ENCODE data around the gene SPAG6. TPM values are rescaled to one million over a fixed set of nuclear protein-coding genes. Genes with fewer than 3 reads are reported as not detected.

Gene SPAG6
- total RNA-seq, 2 experiments from 2014 or later: 0.09 to 0.11 TPM

DNA sequence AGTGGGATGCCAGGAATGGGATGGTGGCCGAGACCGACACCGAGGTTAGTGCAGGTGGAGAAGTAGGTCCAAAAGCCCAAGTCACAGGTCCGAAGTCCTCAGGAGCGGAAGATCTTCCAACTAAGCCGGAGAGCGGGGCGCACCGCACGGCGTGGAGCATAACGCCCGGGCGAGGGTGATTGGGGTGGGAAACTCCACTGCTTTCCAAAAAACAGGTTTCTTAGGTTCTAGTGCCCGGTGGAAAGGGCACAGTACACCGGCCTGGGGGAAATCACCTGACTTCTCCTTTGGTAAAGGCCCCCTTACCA lies 11.4 kb upstream of the SPAG6 start:
- Mint-ChIP-seq H3K27ac (no peak overlapping the region), H3K4me1 (peaks cover 30% of the 10 kb centered on the region), H3K9me3 (ENCODE audit: low read depth) (peaks cover 4% of the 10 kb centered on the region), H3K27me3 (peaks cover 35% of the 10 kb centered on the region), H3K36me3 (ENCODE audit: low read depth) (peaks cover 26% of the 10 kb centered on the region), H3K4me3 (peak overlapping the region; percentile 60)
- ChIA-PET CTCF (no interaction called here), POLR2A (no interaction called here)
- ATAC-seq (no peak), DNase-seq (no peak)
- intact Hi-C loops (cut with DNase I, micrococcal nuclease): loop anchor here (1.0 to 2.0 kb wide), 2 partner anchors 9 to 17 kb away; partner anchors contain the start of gene COMMD3 (in 1 of the 2)

DNA sequence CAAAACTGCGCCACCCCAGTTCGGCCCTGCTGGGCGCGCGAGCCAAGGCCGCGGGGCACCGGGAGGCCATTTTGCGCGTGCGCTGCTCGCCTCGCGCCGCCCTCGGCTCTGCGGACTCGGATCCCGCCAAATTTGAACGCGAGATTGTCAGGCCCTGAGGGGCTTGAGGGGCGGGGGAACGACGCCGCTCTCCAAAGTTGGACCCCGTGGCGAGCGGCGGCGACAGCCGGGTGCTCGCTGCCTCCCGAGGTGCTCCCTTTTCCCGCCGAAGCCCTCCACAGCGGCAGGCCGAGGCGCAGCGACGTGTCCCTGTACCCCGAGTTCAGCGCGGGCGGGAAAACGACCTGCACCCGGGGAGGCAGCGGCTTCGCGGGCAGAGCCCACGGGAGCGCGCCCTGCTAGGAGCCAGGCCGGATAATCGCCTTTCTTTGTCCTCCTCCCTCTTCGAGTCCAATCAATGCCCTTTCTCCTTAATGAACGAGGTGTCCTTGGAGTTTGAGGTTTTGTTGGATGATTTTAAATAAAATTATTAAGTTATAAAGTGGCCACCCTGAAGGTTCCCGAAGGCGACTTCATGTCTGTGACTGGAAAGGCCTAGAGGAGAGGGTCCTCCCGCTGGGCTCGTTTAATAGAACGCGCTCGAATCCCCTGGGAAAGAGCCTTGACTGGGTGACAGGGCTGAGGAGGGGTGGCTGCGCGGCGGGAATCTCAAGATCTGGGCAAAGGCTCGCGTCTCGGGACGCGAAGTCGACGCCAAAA lies 10.7 kb upstream of the SPAG6 start:
- H3K4me3 Mint-ChIP-seq: peak overlapping the region; percentile 67
- no peak for ATAC-seq
- peak overlapping the region; percentile 85 for H3K27ac Mint-ChIP-seq
- peaks cover 20% of the 10 kb centered on the region for H3K36me3 Mint-ChIP-seq (ENCODE audit: low read depth)
- H3K27me3 Mint-ChIP-seq: peaks cover 37% of the 10 kb centered on the region
- intact Hi-C loops (cut with DNase I, micrococcal nuclease): loop anchor here (1.0 kb wide), 2 partner anchors 10 to 331 kb away; partner anchors contain the start of gene DNAJC1 (in 1 of the 2)
- peak; percentile 29 for DNase-seq
- POLR2A ChIA-PET: interaction anchor here (1.0 kb wide), 1 partner anchor 12 kb away, joined by 4 read pairs; no protein-coding TSS in a partner anchor
- peaks cover 4% of the 10 kb centered on the region for H3K9me3 Mint-ChIP-seq (ENCODE audit: low read depth)
- H3K4me1 Mint-ChIP-seq: peaks cover 36% of the 10 kb centered on the region
- CTCF ChIA-PET: interaction anchor here (1.1 kb wide), 1 partner anchor 11 kb away, joined by 5 read pairs; no protein-coding TSS in a partner anchor

DNA sequence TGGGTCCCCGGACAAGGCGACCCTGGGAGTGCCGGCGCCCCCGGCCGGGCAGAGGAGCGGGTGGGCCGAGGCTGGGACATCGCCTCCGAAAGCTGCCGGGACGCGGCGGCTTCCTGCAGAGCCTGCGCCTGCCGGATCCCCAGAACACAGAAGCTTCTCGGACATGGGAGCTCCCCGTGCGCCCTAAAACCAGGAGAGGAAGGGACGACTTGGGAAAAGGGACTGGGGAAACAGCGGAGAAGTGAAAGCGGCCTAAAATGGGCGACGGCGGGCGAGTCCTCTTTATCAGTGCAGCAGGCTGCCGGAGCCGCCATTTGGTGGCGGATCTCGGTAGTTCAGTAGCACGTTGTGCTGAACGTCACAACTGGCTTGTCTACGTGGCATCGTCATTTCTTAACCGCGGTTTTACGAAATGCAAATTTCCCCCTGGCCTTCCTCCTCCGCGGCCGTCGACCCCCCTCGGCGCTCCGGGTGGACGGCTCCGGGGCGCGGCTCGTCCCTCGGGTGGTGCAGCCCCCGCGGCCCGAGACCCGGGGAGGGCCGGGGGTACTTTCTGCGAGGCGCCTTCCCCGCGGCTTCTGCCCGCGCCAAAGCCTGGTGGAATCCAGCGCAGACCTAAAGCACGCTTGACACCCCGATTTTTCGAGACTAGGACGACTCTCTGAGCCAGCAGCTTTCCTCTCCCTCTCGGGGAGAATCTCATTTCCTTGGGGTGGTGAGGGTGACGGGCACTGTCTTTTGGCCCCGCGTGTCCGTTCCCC lies 9.9 kb upstream of the SPAG6 start:
- Mint-ChIP-seq H3K4me3 (peak overlapping the region; percentile 67), H3K4me1 (peaks cover 40% of the 10 kb centered on the region), H3K27ac (peak overlapping the region; percentile 85), H3K36me3 (ENCODE audit: low read depth) (peaks cover 17% of the 10 kb centered on the region), H3K9me3 (ENCODE audit: low read depth) (peaks cover 4% of the 10 kb centered on the region), H3K27me3 (peaks cover 39% of the 10 kb centered on the region)
- intact Hi-C loops (cut with DNase I, micrococcal nuclease): loop anchor here (1.0 kb wide), 2 partner anchors 11 to 332 kb away; partner anchors contain the start of gene DNAJC1 (in 1 of the 2)
- ChIA-PET CTCF (interaction anchor here (1.1 kb wide), 1 partner anchor 11 kb away, joined by 5 read pairs; no protein-coding TSS in a partner anchor), POLR2A (interaction anchor here (1.0 kb wide), 1 partner anchor 13 kb away, joined by 4 read pairs; no protein-coding TSS in a partner anchor)
- ATAC-seq (peak; percentile 67), DNase-seq (peak; percentile 82)

DNA sequence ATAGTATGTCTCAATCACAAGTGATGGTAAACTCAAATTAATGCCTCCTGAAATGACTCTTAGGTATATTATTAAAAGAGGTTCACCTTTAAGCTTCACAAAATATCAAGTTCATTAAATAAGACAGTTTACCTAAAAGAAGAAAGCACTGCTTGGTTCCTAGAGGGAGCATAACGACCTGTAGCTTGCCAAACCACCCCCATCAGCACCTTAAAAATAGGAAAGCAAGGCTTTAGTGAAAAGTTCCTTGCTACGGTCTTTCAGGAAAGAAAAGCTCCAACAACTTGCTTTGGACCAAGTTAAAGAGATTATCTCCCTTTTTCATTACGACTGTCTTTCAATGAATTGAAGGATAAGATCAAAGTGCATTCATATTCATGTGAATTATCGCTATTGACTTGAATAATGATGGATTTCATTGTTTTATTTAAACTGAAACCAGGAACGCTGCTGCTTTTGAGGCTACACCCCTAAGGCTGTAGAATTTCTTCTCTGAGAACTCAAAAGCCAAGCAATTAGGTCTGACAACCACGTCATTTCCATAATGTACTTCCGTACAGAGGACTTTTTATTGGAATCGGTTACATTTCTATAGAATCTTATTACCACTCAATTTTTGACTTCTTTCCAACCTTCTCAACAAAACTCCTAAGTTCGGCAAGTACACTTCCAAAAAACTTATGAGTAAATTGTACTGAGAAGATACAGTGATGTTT lies 7.0 kb upstream of the SPAG6 start:
- peaks cover 4% of the 10 kb centered on the region for H3K9me3 Mint-ChIP-seq (ENCODE audit: low read depth)
- DNase-seq (no peak), ATAC-seq (no peak)
- H3K27ac Mint-ChIP-seq: no peak overlapping the region
- POLR2A ChIA-PET: interaction anchor here (0.6 to 0.8 kb wide), 2 partner anchors 93 to 118 kb away, joined by 3 to 4 read pairs; no protein-coding TSS in a partner anchor
- CTCF ChIA-PET: interaction anchor here (0.8 to 1.1 kb wide), 4 partner anchors 19 to 652 kb away, joined by 3 to 4 read pairs (median 3); no protein-coding TSS in a partner anchor
- H3K36me3 Mint-ChIP-seq (ENCODE audit: low read depth): peaks cover 7% of the 10 kb centered on the region
- no peak overlapping the region for H3K4me3 Mint-ChIP-seq
- peaks cover 35% of the 10 kb centered on the region for H3K4me1 Mint-ChIP-seq
- peaks cover 49% of the 10 kb centered on the region for H3K27me3 Mint-ChIP-seq
- intact Hi-C loops (cut with DNase I, micrococcal nuclease): no loop called here

DNA sequence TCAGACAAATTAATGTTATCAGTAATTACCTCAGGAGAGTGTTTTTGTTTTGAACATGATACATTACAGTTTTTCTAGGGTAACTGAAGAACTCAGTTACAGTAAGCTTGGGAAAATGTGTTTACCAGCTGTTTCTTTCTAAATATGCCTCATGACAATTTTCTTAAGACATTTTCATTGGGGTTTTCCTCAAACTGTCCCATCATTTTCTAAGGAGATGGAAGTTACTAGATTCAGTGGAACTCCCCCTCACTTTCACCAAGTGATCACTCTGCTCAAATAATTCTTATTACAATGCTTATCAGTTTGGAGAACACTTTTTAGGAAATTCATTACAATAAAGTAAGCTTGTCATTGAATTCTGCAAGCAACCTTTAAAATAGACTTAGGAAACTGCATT lies 6.4 kb upstream of the SPAG6 start:
- DNase-seq (no peak), ATAC-seq (no peak)
- Mint-ChIP-seq H3K9me3 (ENCODE audit: low read depth) (peaks cover under 1% of the 10 kb centered on the region), H3K4me3 (no peak overlapping the region), H3K36me3 (ENCODE audit: low read depth) (peaks cover 2% of the 10 kb centered on the region), H3K27ac (no peak overlapping the region), H3K27me3 (peaks cover 50% of the 10 kb centered on the region), H3K4me1 (peaks cover 29% of the 10 kb centered on the region)
- POLR2A ChIA-PET: interaction anchor here (0.6 to 0.8 kb wide), 2 partner anchors 93 to 119 kb away, joined by 3 to 4 read pairs; no protein-coding TSS in a partner anchor
- CTCF ChIA-PET: interaction anchor here (0.8 to 1.1 kb wide), 2 partner anchors 19 to 345 kb away, joined by 3 to 4 read pairs; no protein-coding TSS in a partner anchor
- intact Hi-C loops (cut with DNase I, micrococcal nuclease): no loop called here

DNA sequence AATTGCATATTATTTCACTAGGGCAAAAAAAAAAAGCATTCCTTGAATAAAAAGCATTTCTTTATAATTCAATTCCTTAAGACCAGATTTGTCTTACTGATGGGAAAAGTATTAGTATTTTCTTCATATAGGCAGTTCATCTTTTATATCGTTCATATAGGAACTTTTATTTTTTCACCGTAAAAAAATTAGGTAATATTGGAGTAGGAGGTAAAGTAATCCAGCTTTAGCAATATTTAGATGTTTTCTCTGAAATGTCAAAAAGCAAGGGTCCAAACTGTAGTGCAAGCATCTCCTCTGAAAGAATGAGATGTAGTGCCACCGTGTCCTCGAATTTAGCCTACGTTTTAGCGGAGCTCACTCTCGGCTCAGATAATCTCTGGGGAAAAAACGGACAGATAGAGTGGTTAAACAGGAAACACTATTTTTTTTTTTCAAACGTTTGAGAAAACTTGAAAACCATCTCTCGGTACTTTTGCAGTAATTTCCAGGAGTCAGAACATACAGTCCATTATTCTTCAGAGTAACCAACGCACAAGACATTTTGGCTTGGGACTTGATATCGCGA lies 5.5 kb upstream of the SPAG6 start:
- peaks cover 5% of the 10 kb centered on the region for H3K36me3 Mint-ChIP-seq (ENCODE audit: low read depth)
- peak overlapping the region; percentile 78 for H3K4me3 Mint-ChIP-seq
- ChIA-PET POLR2A (interaction anchor here (0.6 to 1.7 kb wide), 9 partner anchors 23 to 658 kb away, joined by 3 to 14 read pairs (median 3); partner anchors contain the start of genes COMMD3 and DNAJC1), CTCF (interaction anchor here (0.6 to 0.8 kb wide), 5 partner anchors 14 to 131 kb away, joined by 3 to 4 read pairs (median 3); no protein-coding TSS in a partner anchor)
- H3K9me3 Mint-ChIP-seq (ENCODE audit: low read depth): no peaks in the 10 kb centered on the region
- DNase-seq (no peak), ATAC-seq (peak; percentile 5)
- peak overlapping the region; percentile 89 for H3K27ac Mint-ChIP-seq
- H3K27me3 Mint-ChIP-seq: peaks cover 59% of the 10 kb centered on the region
- peaks cover 35% of the 10 kb centered on the region for H3K4me1 Mint-ChIP-seq
- intact Hi-C loops (cut with DNase I, micrococcal nuclease): loop anchor here (1.0 to 10.0 kb wide), 13 partner anchors 19 to 845 kb away; partner anchors contain the start of genes DNAJC1 (in 2 of the 2), BMI1 (in 1 of the 2) and COMMD3 (in 1 of the 2)

DNA sequence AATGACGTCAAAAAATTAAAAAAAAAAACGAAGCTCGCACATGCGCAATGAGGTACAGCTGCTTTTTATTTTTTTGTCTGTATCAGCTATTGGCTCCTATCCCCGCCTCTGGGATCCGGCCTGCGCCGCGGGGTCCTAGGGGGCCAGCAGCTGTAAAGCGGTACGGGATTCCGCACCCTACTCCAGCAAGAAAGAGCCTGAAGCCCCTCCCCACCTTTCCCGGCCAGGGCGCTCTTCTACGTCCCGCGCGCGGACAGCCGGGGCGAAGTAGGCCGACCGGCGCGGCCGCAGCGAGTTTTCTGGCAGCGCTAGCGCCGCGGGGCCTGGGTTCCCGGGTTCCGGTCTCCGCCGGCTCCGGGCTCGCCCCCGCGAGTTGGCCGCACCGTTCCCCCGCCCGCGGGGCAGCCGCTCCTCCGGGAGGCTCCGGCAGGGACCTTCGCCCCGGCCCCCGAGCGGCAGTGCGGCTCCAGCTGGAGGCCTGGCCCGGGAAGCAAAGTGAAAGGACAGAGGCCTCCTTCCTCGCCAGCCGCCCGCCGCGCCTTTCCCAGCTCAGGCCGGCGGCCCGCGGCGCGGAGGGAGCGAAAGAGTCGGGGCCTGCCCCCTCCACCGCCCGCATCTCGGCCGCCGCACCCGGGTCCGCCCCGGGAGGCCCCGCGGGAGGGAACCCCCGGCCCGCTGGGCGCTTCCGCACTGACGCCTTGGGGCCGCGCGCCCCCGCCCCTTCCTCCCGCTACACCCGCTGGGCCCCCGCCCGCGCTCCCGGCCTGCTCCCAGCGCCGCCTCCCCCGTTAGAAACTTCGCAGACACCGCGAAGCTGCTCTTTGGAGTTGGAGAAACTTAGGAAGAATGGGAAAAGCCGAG lies 4.7 kb upstream of the SPAG6 start:
- ChIA-PET CTCF (interaction anchor here (0.6 to 1.0 kb wide), 6 partner anchors 14 to 347 kb away, joined by 3 to 4 read pairs (median 3); no protein-coding TSS in a partner anchor), POLR2A (interaction anchor here (0.6 to 1.7 kb wide), 9 partner anchors 24 to 658 kb away, joined by 3 to 14 read pairs (median 3); partner anchors contain the start of genes COMMD3 and DNAJC1)
- H3K27me3 Mint-ChIP-seq: peaks cover 58% of the 10 kb centered on the region
- intact Hi-C loops (cut with DNase I, micrococcal nuclease): loop anchor here (1.0 to 10.0 kb wide), 13 partner anchors 19 to 846 kb away; partner anchors contain the start of genes DNAJC1 (in 2 of the 2), BMI1 (in 1 of the 2) and COMMD3 (in 1 of the 2)
- ATAC-seq (peak; percentile 48), DNase-seq (peak; percentile 72)
- peak overlapping the region; percentile 89 for H3K27ac Mint-ChIP-seq
- peaks cover 34% of the 10 kb centered on the region for H3K4me1 Mint-ChIP-seq
- H3K4me3 Mint-ChIP-seq: peak overlapping the region; percentile 78
- H3K36me3 Mint-ChIP-seq (ENCODE audit: low read depth): peaks cover 5% of the 10 kb centered on the region
- H3K9me3 Mint-ChIP-seq (ENCODE audit: low read depth): no peaks in the 10 kb centered on the region

DNA sequence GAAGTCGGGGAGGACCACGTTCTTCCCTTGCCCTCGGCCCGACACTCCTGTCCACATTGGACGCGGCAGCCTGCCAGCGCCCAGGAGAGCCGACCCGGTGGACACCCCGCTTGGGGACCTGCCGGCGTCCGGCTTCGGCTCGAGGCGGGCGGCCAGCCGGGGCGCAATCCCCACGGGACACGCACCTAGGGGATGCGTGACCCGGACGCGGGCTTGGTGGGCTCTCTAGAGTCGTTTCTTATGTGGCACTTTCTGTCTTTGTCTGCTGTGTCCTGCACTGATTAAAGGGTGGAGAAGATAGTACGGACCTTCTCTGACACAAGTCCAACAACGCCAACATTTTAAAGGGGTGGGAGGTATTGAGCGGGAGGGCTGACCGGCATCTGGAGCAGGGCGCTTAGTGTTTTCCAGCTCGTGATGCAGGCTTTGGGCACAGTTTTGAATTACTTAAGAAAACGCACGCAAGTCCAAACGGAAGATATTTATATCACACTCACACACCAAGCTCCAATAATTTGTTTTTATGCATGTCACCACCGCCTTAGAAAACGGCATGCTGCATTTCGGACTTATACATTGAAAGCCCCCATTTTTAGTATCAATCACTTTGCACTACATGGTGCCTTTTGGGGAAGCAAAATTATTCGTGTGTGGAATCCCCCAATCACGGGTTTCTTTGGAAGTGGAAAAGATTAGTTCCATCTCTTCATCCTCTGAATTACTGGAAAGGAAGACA lies 3.9 kb upstream of the SPAG6 start:
- POLR2A ChIA-PET: interaction anchor here (1.7 kb wide), 1 partner anchor 96 kb away, joined by 4 read pairs; no protein-coding TSS in a partner anchor
- intact Hi-C loops (cut with DNase I, micrococcal nuclease): loop anchor here (2.0 to 10.0 kb wide), 9 partner anchors 89 to 847 kb away; partner anchors contain the start of gene DNAJC1 (in 1 of the 2)
- Mint-ChIP-seq H3K27me3 (peaks cover 64% of the 10 kb centered on the region), H3K4me1 (peaks cover 33% of the 10 kb centered on the region), H3K36me3 (ENCODE audit: low read depth) (peaks cover 8% of the 10 kb centered on the region), H3K27ac (peak overlapping the region; percentile 28), H3K4me3 (peak overlapping the region; percentile 78), H3K9me3 (ENCODE audit: low read depth) (no peaks in the 10 kb centered on the region)
- ATAC-seq (no peak), DNase-seq (no peak)
- CTCF ChIA-PET: interaction anchor here (1.0 kb wide), 1 partner anchor 348 kb away, joined by 3 read pairs; no protein-coding TSS in a partner anchor

DNA sequence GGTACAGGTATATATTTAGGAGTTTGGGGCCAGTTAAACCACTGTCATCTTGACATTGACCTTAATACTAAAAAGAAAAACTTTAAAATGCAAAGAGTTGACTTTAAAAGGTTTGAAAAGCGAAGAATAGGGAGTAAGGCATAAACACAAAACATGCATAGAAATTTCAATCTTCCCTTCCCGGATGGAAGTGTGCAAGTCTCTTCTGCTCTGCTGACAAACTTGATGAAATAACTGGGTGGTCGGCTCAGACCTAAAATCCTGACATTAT lies 3.4 kb upstream of the SPAG6 start:
- H3K9me3 Mint-ChIP-seq (ENCODE audit: low read depth): no peaks in the 10 kb centered on the region
- ATAC-seq (no peak), DNase-seq (no peak)
- POLR2A ChIA-PET: no interaction called here
- H3K27ac Mint-ChIP-seq: no peak overlapping the region
- CTCF ChIA-PET: no interaction called here
- H3K4me3 Mint-ChIP-seq: no peak overlapping the region
- intact Hi-C loops (cut with DNase I, micrococcal nuclease): loop anchor here (2.0 to 10.0 kb wide), 9 partner anchors 89 to 847 kb away; partner anchors contain the start of gene DNAJC1 (in 1 of the 2)
- H3K4me1 Mint-ChIP-seq: peaks cover 31% of the 10 kb centered on the region
- H3K36me3 Mint-ChIP-seq (ENCODE audit: low read depth): peaks cover 8% of the 10 kb centered on the region
- peaks cover 66% of the 10 kb centered on the region for H3K27me3 Mint-ChIP-seq
